COR-L47 (cell line): ENCODE measurements around the gene RNU1-3.
"Not testable (repeated sequence)": the region's sequence is repeated elsewhere in the genome, so short reads cannot be mapped to it uniquely, and the experiment has no call there.

Experiments used
- DNase-seq: peaks from one replicate; lab custom pipeline; 2025; lab: John Stamatoyannopoulos, UW

Gene RNU1-3

GRCh38 chr1:16637941-16638778, 28.6 kb downstream of the RNU1-3 start:
- DNase-seq, result not testable (repeated sequence)

DNA sequence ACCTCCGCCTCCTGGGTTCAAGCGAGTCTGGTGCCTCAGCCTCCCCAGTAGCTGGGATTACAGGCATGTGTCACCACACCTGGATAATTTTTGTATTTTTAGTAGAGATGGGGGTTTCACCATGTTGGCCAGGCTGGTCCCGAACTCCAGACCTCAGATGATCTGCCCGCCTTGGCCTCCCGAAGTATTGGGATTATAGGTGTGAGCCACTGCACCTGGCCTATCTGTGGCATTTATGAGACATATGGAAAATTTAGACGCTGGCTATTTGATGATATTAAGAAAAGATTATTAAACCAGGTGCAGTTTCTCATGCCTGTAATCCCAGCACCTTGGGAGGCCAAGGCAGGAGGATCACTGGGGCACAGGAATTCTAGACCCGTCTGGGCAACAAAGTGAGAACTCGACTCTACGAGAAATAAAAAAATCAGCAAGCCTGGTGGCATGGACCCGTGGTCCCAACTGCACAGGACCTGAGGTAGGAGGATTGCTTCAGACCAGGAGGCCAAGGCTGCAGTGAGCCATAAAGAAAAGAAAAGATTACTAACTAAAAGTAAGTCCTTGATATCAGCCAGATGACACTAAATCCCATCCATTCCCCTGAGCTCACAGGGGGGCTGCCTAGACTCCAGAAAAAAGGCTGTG, 30.1 kb downstream of the RNU1-3 start:
- DNase-seq, result not testable (repeated sequence)

DNA sequence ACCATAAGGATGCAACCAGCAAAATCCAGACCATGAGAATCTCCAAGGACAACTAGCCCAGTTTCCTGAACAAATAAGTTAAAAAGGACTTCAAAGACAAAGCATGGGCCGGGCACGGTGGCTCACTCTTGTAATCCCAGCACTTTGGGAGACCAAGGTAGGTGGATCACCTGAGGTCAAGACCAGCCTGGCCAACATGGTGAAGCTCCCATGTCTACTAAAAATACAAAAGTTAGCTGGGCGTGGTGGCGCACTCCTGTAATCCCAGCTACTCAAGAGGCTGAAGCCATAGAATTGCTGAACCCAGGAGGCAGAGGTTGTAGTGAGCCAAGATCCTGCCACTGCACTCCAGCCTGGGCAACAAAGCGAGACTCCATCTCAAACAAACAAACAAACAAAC, 30.8 kb downstream of the RNU1-3 start:
- DNase-seq, result not testable (repeated sequence)

DNA sequence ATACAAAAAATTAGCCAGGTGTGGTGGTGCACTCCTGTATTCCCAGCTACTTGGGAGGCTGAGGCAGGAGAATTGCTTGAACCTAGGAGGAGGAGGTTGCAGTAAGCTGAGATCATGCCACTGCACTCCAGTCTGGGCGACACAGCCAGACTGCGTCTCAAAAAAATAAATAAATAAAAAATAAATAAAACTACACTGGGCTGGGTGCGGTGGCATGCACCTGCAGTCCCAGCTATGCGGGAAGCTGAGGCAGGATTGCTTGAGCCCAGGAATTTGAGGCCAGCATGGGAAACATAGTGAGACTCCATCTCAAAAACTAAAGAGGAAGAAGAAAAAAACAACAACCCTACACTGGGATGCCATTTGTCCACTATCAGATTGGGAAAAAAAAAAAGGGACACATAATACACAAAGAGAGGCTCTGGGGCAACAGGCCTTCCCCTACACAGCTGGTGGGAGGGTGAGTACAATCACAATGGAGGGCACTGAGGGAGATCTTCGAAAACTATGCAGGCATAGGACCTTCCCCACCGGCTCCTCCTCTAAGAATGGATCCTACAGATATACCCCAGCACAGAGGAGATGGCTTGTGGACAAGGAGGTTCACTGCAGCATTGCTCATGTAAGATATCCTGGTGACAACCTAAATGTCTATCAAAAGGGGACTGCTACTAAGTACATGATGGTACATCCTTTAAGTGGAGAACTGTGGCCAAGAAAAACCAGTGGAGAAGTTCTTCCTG, 33.0 kb downstream of the RNU1-3 start:
- not testable (repeated sequence) for DNase-seq

DNA sequence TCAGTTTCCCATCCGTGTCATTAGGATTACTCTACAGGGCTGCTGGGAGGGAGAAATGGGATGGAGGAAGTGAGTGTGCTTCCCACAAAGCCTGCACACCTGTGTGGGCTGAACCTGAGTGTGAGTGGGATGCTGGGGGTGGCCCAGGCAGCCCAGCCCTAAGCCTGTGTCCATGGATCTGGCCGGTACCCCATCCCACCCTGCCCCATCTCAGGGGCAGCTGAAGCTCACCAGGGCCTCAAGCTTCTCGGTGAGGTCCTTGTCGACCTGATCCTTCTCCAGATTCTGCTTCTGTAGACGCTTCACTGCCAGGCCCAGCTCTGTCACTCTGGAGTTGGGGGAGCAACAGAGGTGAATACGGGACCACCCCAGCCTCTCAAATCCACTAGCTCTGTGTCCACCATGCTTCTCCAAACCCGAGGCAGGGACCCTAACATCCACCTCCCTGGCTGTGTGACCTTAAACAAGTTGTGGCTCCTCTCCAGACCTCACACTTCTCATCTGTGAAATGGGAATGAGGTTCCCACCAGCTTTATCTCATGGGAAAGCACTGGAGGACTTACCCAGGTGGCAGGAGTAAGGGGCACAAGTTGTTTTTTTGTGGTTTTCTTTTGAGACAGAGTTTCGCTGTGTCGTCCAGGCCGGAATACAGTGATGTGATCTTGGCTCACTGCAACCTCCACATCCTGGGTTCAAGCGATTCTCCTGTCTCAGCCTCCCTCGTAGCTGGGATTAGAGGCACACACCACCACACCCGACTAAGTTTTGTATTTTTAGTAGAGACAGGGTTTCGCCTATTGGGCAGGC, 34.5 kb downstream of the RNU1-3 start:
- not testable (repeated sequence) for DNase-seq

DNA sequence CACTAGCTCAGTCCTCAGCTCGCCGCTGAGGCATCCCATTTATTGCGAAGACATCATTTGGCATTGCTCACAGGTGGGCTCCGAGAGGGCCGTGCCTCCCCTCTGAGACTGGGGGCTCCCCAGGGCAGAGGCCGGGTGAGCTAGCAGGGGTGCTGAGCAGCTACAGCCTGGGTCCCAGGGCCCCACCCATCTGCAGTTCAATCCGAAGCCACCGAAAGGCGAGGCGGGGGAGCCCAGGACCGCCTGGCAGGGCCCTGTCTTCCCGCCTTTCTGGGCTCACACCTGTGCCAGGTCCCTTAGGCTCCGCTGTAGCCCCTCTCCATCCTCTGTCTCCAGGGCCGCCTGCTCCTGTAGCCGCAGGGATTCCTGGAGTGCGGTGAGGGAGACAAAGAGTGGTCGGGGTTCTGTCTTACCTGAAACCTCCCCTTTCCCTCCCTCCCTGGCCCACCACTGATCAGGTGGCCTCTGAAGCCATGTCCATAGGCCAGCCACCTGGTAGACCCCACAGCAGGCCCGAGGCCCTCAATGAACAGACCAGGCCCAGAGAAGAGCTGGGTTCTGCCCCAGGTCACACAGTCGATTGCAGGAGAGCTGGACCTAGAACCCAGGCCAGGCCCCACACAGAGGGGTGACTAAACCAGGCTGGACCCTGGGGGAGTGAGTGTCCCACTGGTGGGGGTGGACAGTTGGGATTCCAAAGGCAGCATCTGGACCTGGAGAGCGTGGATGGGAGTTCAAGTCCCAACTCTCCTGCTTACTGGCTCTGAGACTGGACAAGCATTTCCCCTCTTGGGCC, 35.3 kb downstream of the RNU1-3 start:
- DNase-seq, result no peak

GRCh38 chr1:16630661-16631247, 36.0 kb downstream of the RNU1-3 start:
- no peak for DNase-seq

DNA sequence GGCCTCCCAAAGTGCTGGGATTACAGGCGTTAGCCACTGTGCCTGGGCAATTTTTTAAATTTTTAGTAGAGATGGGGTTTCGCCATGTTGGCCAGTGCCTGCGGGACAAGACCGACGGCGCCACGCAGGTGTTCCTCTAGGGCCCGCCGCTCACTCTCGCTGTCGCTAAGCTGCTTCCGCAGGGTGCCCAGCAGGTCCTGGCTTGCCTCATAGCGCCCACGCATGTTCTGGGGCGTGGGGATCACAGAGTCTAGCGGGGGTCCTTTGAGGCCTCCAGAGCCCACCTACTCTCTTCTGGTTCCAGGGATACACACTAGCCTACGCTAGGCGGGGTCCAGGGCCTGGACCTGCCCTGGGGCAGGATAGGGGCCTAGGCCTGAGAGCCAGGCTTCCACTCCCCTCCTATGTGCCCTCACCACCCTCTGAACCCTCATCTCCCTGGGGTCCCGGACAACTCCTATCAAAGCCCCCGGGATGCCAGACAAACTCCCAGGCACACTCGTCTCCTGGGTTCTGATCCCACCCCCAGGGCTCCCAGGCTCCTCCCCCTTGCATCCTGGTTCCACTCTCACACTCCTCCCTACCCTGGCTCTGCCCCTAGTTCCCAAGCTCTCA, 36.7 kb downstream of the RNU1-3 start:
- DNase-seq, result not testable (repeated sequence)

- no peak for DNase-seq
Measured at GRCh38 chr1:16628361-16629111, 38.2 kb downstream of the RNU1-3 start.

DNA sequence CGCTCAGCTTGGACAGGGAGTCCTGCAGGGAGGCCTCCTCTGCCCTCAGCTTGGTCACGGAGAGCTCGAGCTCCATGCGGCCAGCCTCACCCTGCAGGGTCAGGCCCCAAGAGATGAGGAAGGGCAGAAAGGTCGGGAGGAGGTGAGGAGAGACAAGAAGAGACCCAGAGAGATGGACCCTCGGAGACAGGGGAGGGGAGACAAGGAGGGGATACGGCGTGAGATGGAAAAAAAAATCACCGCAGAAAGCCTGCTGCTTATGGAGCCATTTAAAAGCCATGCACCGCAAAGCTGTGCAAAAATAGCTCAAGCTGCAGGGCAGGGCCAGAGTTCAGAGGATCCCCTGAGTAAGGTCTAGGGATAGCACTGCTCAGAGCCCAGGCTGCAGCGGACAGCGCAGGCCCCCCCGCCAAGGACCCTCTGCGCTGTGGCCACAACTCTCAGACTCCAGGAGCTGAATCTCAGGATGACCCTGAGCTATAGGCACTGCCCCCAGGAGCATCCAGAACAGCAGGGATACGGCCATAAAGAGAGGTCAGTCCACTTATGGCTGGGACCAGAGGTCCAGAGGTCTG, 40.3 kb downstream of the RNU1-3 start:
- DNase-seq, result not testable (repeated sequence)

DNA sequence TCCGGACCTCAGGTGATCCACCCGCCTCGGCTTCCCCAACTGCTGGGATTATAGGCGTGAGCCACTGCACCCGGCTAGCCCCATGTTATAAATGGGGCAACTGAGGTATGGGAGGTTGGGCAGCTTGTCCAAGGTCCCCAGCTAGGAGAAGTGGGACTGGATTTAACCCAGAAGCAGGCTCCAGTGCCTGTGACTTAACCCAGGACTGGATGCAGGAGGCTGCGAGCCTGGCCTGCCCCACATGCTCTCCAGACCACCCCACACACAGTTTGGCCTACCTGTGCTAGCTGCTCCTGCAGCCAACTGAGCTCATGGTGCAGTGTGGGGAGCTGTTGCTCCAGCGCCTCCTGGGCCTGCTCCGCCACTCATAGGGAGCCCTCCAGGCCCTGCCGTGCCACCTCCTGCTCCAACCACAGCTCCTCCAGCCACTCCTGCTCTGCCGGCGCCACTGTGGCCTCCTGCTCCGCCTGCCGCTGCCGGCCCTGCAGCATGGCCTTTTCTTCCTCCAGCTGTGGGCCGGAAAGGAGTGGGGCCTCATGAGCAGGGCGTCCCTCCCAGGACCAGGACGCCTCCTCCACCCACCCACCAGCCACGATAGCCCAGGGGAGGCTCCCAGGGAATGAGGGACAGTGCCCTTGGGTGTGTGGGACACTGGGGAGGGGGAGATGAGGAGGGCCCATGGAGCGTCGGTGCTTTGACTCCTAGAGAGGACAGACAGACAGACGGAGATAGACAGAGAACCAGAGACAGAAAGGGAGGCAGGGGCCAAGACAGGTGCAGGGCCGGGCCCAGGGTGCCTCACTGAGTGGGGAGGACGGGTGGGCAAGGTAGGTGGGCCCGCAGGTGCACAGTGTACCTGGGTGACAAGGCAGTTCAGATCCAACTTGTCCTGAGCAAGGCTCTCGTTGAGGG, 41.0 kb downstream of the RNU1-3 start:
- DNase-seq, result no peak

DNA sequence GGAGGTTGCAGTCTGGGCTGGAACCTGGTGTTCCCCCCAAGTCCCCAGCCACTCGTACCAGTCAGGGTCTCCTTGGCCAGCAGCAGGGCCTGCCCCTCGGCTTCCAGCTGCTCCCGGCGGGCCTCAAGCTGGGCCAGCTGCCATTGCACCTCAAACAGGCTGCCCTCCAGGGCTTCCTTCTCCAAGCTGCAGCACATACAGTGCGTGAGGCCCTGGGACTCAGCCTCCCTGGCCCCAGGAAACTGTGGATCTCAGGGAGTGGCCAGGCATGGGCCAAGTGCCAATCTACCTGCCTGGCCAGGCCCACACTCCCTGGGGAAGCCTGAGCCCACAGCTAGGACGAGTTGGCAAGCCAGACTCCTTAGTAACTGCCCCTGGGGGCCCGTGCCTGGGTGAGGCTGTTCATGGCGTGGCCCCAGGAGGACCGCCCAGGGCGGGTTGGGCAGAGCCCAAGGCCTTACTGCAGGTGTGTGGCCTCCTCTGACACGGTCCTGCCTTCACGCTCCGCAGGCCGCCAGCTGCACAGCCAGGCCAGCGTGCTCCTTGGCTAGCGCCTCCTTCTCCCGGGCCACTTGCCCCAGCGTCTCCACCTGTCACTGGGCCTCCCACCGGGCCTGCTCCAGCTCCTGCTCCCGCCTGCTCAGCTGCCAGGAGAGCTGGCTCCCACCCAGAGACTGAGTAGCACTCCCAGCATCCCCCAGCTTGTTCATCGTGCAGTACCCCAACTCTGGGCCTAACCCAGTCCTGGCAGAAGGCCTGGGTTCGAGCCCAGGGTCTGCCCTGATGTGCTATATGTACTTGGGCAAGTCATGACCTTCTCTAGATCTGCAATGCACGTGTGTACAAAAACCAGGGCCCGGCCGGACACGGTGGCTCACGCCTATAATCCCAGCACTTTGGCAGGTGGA, 42.7 kb downstream of the RNU1-3 start:
- peak; percentile 100 for DNase-seq

GRCh38 chr1:16623337-16623736, 43.4 kb downstream of the RNU1-3 start:
- peak; percentile 29 for DNase-seq

DNA sequence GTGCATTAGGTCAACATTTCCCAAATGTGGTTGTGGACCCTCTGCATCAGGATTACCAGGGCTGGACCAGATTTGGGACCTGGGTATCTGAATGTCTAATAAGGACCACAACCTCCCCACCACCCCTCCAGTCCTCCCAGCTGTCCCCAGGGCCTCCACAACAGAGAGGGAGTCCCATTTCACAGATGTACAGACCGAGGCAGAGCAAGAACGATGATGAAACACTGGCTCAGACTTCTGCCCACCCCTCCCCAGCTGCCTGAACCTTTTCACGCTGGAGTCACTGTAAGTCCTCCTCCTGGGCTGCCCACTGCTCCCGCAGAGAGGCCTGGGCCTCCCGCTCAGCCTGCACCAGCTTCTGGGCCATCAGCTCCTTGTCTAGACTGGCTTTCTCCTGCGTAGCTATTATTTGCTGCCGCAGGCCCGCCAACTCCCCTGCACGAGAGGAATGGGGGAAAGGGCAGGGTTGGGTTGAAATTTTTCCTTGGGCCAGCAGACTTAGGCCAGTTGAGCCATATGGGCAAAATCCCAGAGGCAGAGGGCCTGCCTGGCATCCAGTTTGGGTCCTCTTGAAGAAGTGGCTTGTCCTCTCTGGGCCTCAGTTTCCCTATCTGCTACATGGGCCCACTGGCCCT, 45.0 kb downstream of the RNU1-3 start:
- DNase-seq, result not testable (repeated sequence)

DNA sequence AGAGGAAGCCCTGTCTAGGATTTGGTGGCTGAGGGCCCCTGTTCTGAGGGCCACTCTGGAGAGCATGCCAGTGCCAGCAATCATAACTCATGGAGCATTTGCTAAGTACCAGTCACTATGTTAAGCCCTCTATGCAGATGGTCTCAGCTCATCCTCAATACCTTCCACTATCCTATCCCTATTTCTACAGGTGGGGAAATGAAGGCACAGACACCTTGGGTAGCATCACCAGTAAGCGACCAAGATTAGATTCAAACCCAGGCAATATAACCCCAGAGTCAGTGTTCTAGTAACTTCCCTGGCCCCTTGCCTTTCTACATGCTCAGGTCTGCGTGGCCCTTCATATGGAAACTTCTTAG, 45.5 kb downstream of the RNU1-3 start:
- DNase-seq, result no peak

- not testable (repeated sequence) for DNase-seq
Measured at GRCh38 chr1:16619803-16620501, 46.8 kb downstream of the RNU1-3 start.
